ENCODE measurements around the gene CNKSR3. TPM values are rescaled to one million over a fixed set of nuclear protein-coding genes. Genes with fewer than 3 reads are reported as not detected.

Gene CNKSR3
- total RNA-seq, 6 experiments from 2014 or later, result 19.8 to 43.4 (median 26.9) TPM

DNA sequence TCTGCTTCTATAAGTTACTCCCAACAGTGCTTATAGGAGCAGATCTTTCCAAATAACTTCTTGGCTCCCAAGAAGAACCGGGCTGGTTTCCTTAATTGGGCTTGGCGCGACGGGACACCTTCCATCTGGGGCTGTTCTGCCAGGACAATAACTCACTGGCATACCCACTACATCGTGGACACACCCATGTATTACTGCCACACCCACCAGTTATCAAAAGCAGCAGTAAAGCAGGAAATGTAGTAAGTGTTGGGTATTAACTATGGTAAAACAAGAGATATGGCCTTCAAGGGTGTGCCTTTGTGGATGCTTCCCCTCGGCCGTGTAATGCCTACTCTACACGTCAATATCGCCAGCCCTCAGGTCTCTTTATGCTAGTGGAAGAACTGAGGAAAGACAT is 24.7 kb downstream of the CNKSR3 start:
- H3K27me3 ChIP-seq, result no peaks in the 10 kb centered on the region
- WGBS (ENCODE audit: insufficient coverage, low coverage, low lambda C conversion rate, missing lambda C conversion rate), result 74% methylated on average over 9 of the region's 9 CpGs
- H3K4me3 ChIP-seq, result no peak overlapping the region
- TF ChIP-seq, protein P1, sequence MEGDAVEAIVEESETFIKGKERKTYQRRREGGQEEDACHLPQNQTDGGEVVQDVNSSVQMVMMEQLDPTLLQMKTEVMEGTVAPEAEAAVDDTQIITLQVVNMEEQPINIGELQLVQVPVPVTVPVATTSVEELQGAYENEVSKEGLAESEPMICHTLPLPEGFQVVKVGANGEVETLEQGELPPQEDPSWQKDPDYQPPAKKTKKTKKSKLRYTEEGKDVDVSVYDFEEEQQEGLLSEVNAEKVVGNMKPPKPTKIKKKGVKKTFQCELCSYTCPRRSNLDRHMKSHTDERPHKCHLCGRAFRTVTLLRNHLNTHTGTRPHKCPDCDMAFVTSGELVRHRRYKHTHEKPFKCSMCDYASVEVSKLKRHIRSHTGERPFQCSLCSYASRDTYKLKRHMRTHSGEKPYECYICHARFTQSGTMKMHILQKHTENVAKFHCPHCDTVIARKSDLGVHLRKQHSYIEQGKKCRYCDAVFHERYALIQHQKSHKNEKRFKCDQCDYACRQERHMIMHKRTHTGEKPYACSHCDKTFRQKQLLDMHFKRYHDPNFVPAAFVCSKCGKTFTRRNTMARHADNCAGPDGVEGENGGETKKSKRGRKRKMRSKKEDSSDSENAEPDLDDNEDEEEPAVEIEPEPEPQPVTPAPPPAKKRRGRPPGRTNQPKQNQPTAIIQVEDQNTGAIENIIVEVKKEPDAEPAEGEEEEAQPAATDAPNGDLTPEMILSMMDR (IDR thresholded peaks at IDR 0.05), result no peak
- TF ChIP-seq POLR2A (IDR thresholded peaks at IDR 0.05), result no peak
- intact Hi-C loops (cut with DNase I), result no loop called here
- DNase-seq (no peak), ATAC-seq (no peak)
- no peak overlapping the region for H3K27ac ChIP-seq
- no peaks in the 10 kb centered on the region for H3K36me3 ChIP-seq
- H3K4me1 ChIP-seq, result peaks cover 0 to 58% (median 15%) of the 10 kb centered on the region in 4 donors
- H3K9me3 ChIP-seq, result no peaks in the 10 kb centered on the region

DNA sequence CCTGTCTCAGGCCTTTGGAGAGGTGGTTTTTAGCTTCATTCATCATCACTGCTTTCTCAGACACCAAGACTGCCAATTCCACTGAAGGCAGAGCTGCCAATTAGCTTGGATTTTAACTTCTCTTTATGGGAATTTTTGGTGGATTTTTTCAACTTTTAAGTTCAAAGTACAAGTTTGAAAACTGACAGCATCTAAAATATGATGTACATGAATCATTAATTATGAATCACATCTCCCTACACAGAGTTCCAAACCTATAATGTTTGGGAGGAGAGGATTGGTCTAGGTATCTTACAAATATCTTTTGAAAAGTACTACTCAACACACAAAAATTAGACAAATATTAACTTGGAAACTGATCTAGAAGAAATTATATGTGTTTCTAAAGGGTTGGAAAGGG is 25.5 kb downstream of the CNKSR3 start:
- ATAC-seq, result no peak
- H3K27ac ChIP-seq, result no peak overlapping the region
- DNase-seq, result no peak
- intact Hi-C loops (cut with DNase I), result no loop called here
- H3K36me3 ChIP-seq, result no peaks in the 10 kb centered on the region
- H3K27me3 ChIP-seq, result no peaks in the 10 kb centered on the region
- H3K9me3 ChIP-seq, result no peaks in the 10 kb centered on the region
- no peak overlapping the region for H3K4me3 ChIP-seq
- H3K4me1 ChIP-seq, result peaks cover 0 to 53% (median 13%) of the 10 kb centered on the region in 4 donors
- TF ChIP-seq, protein P1 (IDR thresholded peaks at IDR 0.05), result no peak
- TF ChIP-seq POLR2A (IDR thresholded peaks at IDR 0.05), result no peak

DNA sequence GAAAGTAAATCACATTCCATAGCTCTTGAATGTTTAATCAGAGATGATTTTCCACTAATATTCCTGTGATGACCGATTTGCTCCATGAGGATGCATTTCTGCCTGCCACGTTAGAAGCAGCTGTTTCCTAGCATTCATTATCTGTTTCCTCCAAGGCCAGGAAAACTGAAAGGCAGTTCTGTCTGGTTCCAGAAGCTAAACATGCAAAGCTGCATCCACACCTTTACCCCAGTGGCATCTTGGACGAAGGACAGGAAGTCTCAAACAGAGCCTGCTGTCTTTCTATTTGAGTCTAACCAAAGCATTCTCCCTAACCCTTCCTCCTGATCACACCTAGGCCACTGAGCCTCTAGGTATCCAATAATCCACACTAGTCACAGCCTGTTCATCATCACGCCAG is 27.6 kb downstream of the CNKSR3 start:
- intact Hi-C loops (cut with DNase I), result no loop called here
- no peak overlapping the region for H3K4me3 ChIP-seq
- peaks cover 0 to 45% (median 8%) of the 10 kb centered on the region in 4 donors for H3K4me1 ChIP-seq
- TF ChIP-seq, protein P1 (IDR thresholded peaks at IDR 0.05), result no peak
- no peak for TF ChIP-seq POLR2A (IDR thresholded peaks at IDR 0.05)
- ATAC-seq (peak; percentile 31 to 65 (median 38)), DNase-seq (no peak)
- H3K27ac ChIP-seq, result peak overlapping the region in 1 of 3 donors; percentile 32
- H3K27me3 ChIP-seq, result no peaks in the 10 kb centered on the region
- WGBS (ENCODE audit: insufficient coverage, low coverage, low lambda C conversion rate, missing lambda C conversion rate), result 53% methylated on average over 4 of the region's 4 CpGs
- H3K36me3 ChIP-seq, result no peaks in the 10 kb centered on the region
- H3K9me3 ChIP-seq, result no peaks in the 10 kb centered on the region

DNA sequence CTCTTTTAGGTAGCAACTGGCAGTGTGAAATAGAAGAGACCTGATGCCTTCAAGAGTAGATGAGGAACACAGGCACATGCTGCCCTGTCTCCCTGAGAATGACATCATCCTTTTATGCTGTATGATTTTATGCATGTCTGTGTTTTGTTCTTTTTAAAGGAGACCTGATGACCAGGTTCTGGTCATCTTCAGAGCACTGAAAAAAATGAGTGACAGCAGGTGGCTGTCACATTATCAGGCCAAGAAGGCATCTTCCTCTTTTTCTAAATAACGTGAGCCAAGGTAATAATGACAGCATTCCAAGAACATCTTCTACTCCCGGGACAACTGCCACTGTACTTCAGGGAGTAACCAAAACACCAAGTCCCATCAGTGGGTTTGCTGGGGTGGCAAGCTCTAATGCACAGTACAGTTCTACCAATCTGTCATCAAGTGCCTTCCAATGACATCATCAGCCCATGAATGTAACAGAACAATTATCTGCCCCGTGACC is 28.9 kb downstream of the CNKSR3 start:
- ATAC-seq (no peak), DNase-seq (no peak)
- H3K4me1 ChIP-seq, result peaks cover 0 to 43% (median 6%) of the 10 kb centered on the region in 4 donors
- H3K27ac ChIP-seq, result no peak overlapping the region
- H3K4me3 ChIP-seq, result no peak overlapping the region
- no peaks in the 10 kb centered on the region for H3K9me3 ChIP-seq
- no peaks in the 10 kb centered on the region for H3K36me3 ChIP-seq
- 67% methylated on average over 3 of the region's 3 CpGs for WGBS (ENCODE audit: insufficient coverage, low coverage, low lambda C conversion rate, missing lambda C conversion rate)
- no peaks in the 10 kb centered on the region for H3K27me3 ChIP-seq
- intact Hi-C loops (cut with DNase I), result no loop called here
- TF ChIP-seq, protein P1 (IDR thresholded peaks at IDR 0.05), result no peak
- no peak for TF ChIP-seq POLR2A (IDR thresholded peaks at IDR 0.05)

Data from right lobe of liver (tissue), 6 donors.